ENCODE data around the gene SLC6A1. TPM values are rescaled to one million over a fixed set of nuclear protein-coding genes. Genes with fewer than 3 reads are reported as not detected.
A peak's percentile ranks its signal among the peaks of the same experiment; 100 is the strongest.

Gene SLC6A1
- total RNA-seq, 1 donor from 2014 or later, result 6.3 TPM

GRCh38 chr3:10988001-10988665 is 4.4 kb upstream of the SLC6A1 start:
- TF ChIP-seq CTCF (IDR thresholded peaks at IDR 0.05), result no peak
- no peaks in the 10 kb centered on the region for H3K36me3 ChIP-seq
- no peaks in the 10 kb centered on the region for H3K9me3 ChIP-seq
- H3K4me3 ChIP-seq, result no peak overlapping the region
- no peak for DNase-seq (ENCODE audit: low spot score in 2 of 2)
- H3K4me1 ChIP-seq, result peaks cover 0 to under 1% of the 10 kb centered on the region in 2 donors
- H3K27ac ChIP-seq, result no peak overlapping the region
- no peaks in the 10 kb centered on the region for H3K27me3 ChIP-seq
- intact Hi-C loops (cut with DNase I), result no loop called here

DNA sequence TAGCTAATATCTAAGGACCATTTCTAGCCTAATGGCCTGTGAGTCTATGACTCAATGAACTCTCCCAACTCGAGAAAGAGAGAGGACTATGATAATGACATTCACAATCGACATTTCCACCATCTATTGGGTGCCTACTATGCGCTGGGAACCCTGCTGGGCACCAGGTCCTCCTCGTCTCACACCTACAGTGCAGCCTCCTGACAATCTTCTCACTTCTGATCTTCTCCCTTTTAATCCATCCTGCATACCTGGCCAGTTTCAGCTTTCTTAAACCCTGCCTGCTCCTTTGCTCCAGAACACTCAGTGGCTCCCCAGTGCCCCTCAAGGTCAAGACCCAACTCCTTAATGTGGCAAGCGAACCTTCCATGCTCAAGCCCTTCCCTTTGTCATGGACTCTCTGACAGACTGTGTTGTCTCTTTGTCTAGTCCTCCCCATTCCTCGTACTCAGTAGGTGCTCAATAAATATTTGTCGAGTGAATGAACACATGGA is 3.5 kb upstream of the SLC6A1 start:
- no peak for DNase-seq (ENCODE audit: low spot score in 2 of 2)
- no peak overlapping the region for H3K4me3 ChIP-seq
- no peaks in the 10 kb centered on the region for H3K4me1 ChIP-seq
- TF ChIP-seq CTCF (IDR thresholded peaks at IDR 0.05), result no peak
- H3K9me3 ChIP-seq, result no peaks in the 10 kb centered on the region
- intact Hi-C loops (cut with DNase I), result no loop called here
- no peaks in the 10 kb centered on the region for H3K36me3 ChIP-seq
- H3K27ac ChIP-seq, result no peak overlapping the region
- H3K27me3 ChIP-seq, result no peaks in the 10 kb centered on the region

DNA sequence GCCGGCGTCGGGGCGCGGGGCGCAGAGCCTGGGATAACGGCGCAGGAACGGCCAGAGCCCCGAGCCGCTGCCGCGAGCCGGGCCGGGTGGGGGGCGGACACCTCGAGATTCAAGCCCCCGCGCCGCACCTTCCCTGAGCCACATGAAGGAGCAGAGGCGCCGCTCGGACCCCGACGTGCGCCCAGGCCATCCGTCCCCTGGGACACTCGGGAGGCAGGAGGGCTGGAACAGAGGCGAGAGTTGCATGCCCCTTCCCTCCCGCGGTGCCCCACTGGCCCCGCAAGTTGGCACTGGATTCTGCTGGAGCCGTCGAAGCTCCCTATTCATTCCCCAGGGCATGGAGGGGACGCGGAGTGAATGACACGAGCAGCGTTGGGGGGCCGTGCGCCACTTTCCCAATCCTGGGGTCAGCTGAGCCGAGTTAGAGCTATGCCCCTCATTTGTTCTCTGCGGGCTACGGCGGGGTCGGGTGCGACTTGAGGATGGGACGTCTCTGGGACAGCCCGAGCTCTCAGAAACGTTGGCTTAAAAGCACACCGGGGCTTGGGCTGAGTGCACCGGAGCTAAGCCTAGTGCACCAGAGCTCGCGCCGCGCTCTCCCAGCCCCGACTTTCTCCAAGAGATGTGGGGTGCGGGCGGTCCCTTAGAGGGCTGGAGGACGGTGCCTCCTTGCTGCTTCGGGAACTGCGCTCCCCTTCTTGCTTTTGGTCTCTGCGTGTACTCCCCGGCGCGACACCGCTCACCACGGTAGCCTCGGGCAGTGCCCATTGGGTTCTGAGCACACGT is 588 bp downstream of the SLC6A1 start:
- Histone ChIP-seq H3K27ac (no peak overlapping the region), H3K4me1 (no peaks in the 10 kb centered on the region), H3K9me3 (no peaks in the 10 kb centered on the region), H3K36me3 (no peaks in the 10 kb centered on the region), H3K27me3 (no peaks in the 10 kb centered on the region), H3K4me3 (peak overlapping the region; percentile 56 to 70)
- TF ChIP-seq CTCF (IDR thresholded peaks at IDR 0.05), result no peak
- intact Hi-C loops (cut with DNase I), result no loop called here
- no peak for DNase-seq (ENCODE audit: low spot score in 2 of 2)

- H3K27me3 ChIP-seq, result no peaks in the 10 kb centered on the region
- no peaks in the 10 kb centered on the region for H3K9me3 ChIP-seq
- peak overlapping the region in 1 of 2 donors; percentile 70 for H3K4me3 ChIP-seq
- no peak overlapping the region for H3K27ac ChIP-seq
- no peaks in the 10 kb centered on the region for H3K36me3 ChIP-seq
- TF ChIP-seq CTCF (IDR thresholded peaks at IDR 0.05), result no peak
- intact Hi-C loops (cut with DNase I), result no loop called here
- H3K4me1 ChIP-seq, result no peaks in the 10 kb centered on the region
- no peak for DNase-seq (ENCODE audit: low spot score in 2 of 2)
These were observed 1.1 kb downstream of the SLC6A1 start for GRCh38 chr3:10993729-10994065.

- Histone ChIP-seq H3K27ac (no peak overlapping the region), H3K9me3 (no peaks in the 10 kb centered on the region), H3K27me3 (no peaks in the 10 kb centered on the region), H3K36me3 (no peaks in the 10 kb centered on the region), H3K4me1 (no peaks in the 10 kb centered on the region), H3K4me3 (no peak overlapping the region)
- no peak for DNase-seq (ENCODE audit: low spot score in 2 of 2)
- intact Hi-C loops (cut with DNase I), result no loop called here
- TF ChIP-seq CTCF (IDR thresholded peaks at IDR 0.05), result no peak
These were observed 1.8 kb downstream of the SLC6A1 start for GRCh38 chr3:10994306-10994705.
